Peyer's patch (tissue), 4 donors: ENCODE data around the gene NBAS. TPM values are rescaled to one million over a fixed set of nuclear protein-coding genes. Genes with fewer than 3 reads are reported as not detected.

Experiments used
- DNase-seq, 3 donors: peaks; one replicate each; pipeline ENCODE4 v3.0.0-alpha.2; 2017 to 2019
- H3K27ac ChIP-seq, 4 donors: fragments of 200-600 bp; sonication (generic); one replicate each; pipeline ENCODE4 v1.5.1; 2016 to 2019
- H3K27me3 ChIP-seq, 2 donors: fragments of 200-600 bp; sonication (generic); one replicate each; pipeline ENCODE4 v1.5.1; 2019
- H3K36me3 ChIP-seq, 3 donors: fragments of 200-600 bp; sonication (generic); one replicate each; pipeline ENCODE4 v1.5.1; 2016 to 2019
- H3K4me1 ChIP-seq, 4 donors: fragments of 200-600 bp; sonication (generic); one replicate each; pipeline ENCODE4 v1.5.1; 2016 to 2019
- H3K4me3 ChIP-seq, 4 donors: fragments of 200-600 bp; sonication (generic); 1 replicate in 3 of 4; 2 replicates in 1 of 4; pipeline ENCODE4 v1.5.1; 2016 to 2019; ENCODE audit warnings: mild to moderate bottlenecking in 1 of 4
- H3K9me3 ChIP-seq, 4 donors: fragments of 200-600 bp; sonication (generic); one replicate each; pipeline ENCODE4 v1.5.1; 2016 to 2019; ENCODE audit warnings: mild to moderate bottlenecking in 1 of 4
- CTCF ChIP-seq, 6 experiments: fragments of 450-650 bp in 4 of 6; fragments of 200-600 bp in 2 of 6; sonication (generic) in 1 of 6; IDR thresholded peaks; one replicate each; pipeline ENCODE4 v1.5.1; 2017 to 2019; ENCODE audit warnings: antibody characterized with exemption in 6 of 6, mild to moderate bottlenecking in 3 of 6, moderate library complexity in 1 of 6
- POLR2A ChIP-seq, 2 donors: fragments of 450-650 bp; IDR thresholded peaks; one replicate each; pipeline ENCODE4 v1.5.1; 2017; ENCODE audit warnings: antibody characterized with exemption in 2 of 2, mild to moderate bottlenecking in 2 of 2, moderate library complexity in 2 of 2
- total RNA-seq, 4 donors: library from RNA; depleted of rRNA; stranded (reverse); fragments of >200 nt; gene quantifications; one replicate each; pipeline ENCODE4 v1.1.0, GENCODE V29; 2016

Gene NBAS
- total RNA-seq, 4 donors from 2014 or later, result 43.2 to 70.2 (median 55.3) TPM

DNA sequence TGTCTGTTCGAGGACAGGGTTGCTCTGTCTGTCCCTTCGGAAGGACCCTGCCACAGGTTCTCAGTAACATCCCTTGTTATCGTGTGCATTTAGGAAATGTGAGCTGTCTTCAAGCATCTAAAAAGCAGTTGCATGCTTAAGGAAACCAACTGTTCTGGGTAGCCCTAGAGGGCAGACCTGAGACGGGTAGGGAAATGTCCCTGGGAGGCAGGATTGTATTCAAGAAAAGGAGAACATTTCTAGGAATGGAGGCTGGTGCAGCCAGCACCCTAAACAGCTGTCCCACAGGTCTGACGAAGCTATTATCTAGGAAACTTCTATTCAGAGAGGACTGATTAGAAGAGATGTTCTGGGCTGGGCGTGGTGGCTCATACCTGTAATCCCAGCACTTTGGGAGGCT lies 414.2 kb downstream of the NBAS start:
- no peak for DNase-seq
- H3K4me1 ChIP-seq, result no peaks in the 10 kb centered on the region
- no peaks in the 10 kb centered on the region for H3K36me3 ChIP-seq
- no peak overlapping the region for H3K27ac ChIP-seq
- no peak overlapping the region for H3K4me3 ChIP-seq
- TF ChIP-seq POLR2A (IDR thresholded peaks at IDR 0.05) (no peak), CTCF (IDR thresholded peaks at IDR 0.05) (no peak)
- H3K9me3 ChIP-seq, result no peaks in the 10 kb centered on the region
- no peaks in the 10 kb centered on the region for H3K27me3 ChIP-seq

DNA sequence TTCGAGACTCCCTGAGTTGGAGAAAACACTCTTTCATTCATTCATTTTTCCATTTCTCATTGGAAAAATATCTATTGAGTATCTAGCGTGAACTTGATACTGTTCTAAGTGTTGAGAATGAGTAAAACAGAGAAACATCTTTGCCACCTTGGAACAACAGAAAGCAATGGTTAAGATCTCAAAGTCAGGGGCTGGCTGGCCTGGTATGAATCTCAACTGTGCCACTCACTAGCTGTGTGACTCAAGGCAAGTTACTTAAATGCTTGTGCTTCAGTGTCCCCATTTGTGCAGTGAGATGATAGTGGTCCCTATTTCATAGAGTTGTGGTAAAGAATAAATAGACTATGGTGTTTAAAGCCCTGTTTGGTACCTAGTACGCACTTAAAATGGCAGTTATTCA lies 415.2 kb downstream of the NBAS start:
- no peak for TF ChIP-seq POLR2A (IDR thresholded peaks at IDR 0.05)
- no peak for TF ChIP-seq CTCF (IDR thresholded peaks at IDR 0.05)
- Histone ChIP-seq H3K27me3 (no peaks in the 10 kb centered on the region), H3K4me1 (no peaks in the 10 kb centered on the region), H3K36me3 (no peaks in the 10 kb centered on the region), H3K4me3 (no peak overlapping the region), H3K27ac (no peak overlapping the region), H3K9me3 (no peaks in the 10 kb centered on the region)
- no peak for DNase-seq

DNA sequence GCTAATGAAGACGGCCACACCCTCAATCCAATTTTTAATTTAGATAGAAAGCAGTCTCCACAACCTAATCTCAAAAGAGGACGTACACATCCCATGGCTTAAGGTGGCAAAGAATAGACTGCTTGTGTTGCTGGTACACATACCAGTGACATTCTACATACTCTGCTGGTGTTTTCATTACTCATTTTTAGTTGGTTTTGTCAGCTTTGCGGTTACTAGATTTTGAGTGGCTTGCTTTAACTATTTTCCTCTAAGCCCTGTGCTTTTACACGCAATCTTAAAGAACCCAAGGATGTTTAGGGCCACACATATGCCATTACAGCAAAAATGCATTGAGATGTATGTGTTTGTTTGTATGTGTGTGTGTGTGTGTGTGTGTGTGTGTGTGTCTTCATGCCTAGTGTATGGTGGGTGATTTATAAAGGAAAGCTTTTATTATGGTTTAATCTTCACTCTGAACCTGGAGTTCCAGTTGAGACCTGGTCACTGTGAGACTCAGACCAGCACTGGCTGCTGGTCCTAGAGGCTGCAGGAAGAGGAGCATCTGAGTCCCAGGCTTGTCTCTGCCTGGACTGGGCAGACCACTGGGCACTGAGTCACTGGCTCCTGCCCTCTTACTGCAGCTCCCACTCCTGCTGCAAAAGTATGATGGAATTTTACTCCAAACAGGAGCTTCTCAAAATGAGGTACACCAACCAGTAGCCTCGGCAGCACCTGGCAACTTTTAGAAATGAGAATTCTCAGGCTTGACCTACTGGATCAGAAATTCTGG lies 415.9 kb downstream of the NBAS start:
- Histone ChIP-seq H3K4me3 (no peak overlapping the region), H3K36me3 (no peaks in the 10 kb centered on the region), H3K4me1 (no peaks in the 10 kb centered on the region), H3K9me3 (no peaks in the 10 kb centered on the region), H3K27me3 (no peaks in the 10 kb centered on the region), H3K27ac (no peak overlapping the region)
- TF ChIP-seq POLR2A (IDR thresholded peaks at IDR 0.05) (no peak), CTCF (IDR thresholded peaks at IDR 0.05) (no peak)
- DNase-seq, result no peak

GRCh38 chr2:15142069-15142689 lies 419.0 kb downstream of the NBAS start:
- no peak for TF ChIP-seq CTCF (IDR thresholded peaks at IDR 0.05)
- TF ChIP-seq POLR2A (IDR thresholded peaks at IDR 0.05), result no peak
- peak overlapping the region in 1 of 4 donors; percentile 42 for H3K27ac ChIP-seq
- DNase-seq, result peak in 2 of 3 donors; percentile 69 to 70

DNA sequence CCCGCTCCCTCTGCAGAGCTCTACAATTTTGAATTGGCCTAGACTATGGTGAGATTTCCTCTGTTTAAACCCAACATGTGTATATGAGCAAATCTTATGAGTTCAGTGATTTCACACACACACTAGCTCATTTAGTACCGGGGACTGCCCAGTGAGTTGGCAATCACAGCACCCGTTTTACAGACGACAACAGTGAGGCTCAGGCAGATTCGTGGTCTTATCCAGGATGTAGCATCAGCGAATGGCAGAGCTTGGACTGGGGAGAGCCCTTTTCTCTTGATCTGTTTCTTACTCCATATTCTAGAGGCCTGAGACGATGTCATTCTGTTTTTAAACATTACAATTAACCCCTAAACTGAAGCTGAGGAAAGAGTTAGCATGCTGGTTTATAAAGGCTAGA lies 419.9 kb downstream of the NBAS start:
- DNase-seq, result no peak
- no peak overlapping the region for H3K4me3 ChIP-seq

More at GRCh38 chr2:15142069-15142689, 419.0 kb downstream of the NBAS start:
- Histone ChIP-seq H3K9me3 (no peaks in the 10 kb centered on the region), H3K36me3 (no peaks in the 10 kb centered on the region), H3K27me3 (no peaks in the 10 kb centered on the region), H3K4me1 (no peaks in the 10 kb centered on the region), H3K4me3 (no peak overlapping the region)

More for the DNA sequence above, 419.9 kb downstream of the NBAS start:
- Histone ChIP-seq H3K4me1 (no peaks in the 10 kb centered on the region), H3K27ac (no peak overlapping the region), H3K27me3 (no peaks in the 10 kb centered on the region), H3K9me3 (no peaks in the 10 kb centered on the region), H3K36me3 (no peaks in the 10 kb centered on the region)
- no peak for TF ChIP-seq POLR2A (IDR thresholded peaks at IDR 0.05)
- TF ChIP-seq CTCF (IDR thresholded peaks at IDR 0.05), result no peak
